Left ventricle myocardium inferior (tissue), 1 donor: ENCODE measurements around the gene RNF14. TPM values are rescaled to one million over a fixed set of nuclear protein-coding genes. Genes with fewer than 3 reads are reported as not detected.

Experiments used
- DNase-seq: peaks from one replicate; pipeline ENCODE4 v3.0.0-alpha.2; 2020
- H3K27ac ChIP-seq: fragments of 200-600 bp; replicated peaks from 2 replicates; pipeline ENCODE4 v1.8.0; 2021
- H3K27me3 ChIP-seq: fragments of 200-600 bp; 2 replicates; pipeline ENCODE4 v1.8.0; 2021; ENCODE audit warnings: low read depth
- H3K36me3 ChIP-seq: fragments of 200-600 bp; 2 replicates; pipeline ENCODE4 v1.8.0; 2021
- H3K4me1 ChIP-seq: fragments of 200-600 bp; 2 replicates; pipeline ENCODE4 v1.8.0; 2021
- H3K4me3 ChIP-seq: fragments of 200-600 bp; 2 replicates; pipeline ENCODE4 v1.8.0; 2021; ENCODE audit warnings: mild to moderate bottlenecking, moderate library complexity
- H3K9me3 ChIP-seq: fragments of 200-600 bp; replicated peaks from 2 replicates; pipeline ENCODE4 v1.8.0; 2021
- CTCF ChIP-seq: fragments of 200-600 bp; IDR thresholded peaks from 2 replicates; pipeline ENCODE4 v1.8.0; 2021; ENCODE audit warnings: antibody characterized with exemption, mild to moderate bottlenecking, borderline replicate concordance
- intact Hi-C: fragments of 100-400 bp; cut with micrococcal nuclease; formaldehyde crosslinking; loops from one replicate; pipeline ENCODE4 v1.11.0; 2022
- total RNA-seq: library from RNA; stranded (reverse); fragmentation: NEBNext Ultra II Directional; extraction: Animal tissue kit (Norgen Biotek cat#: 25700); gene quantifications from one replicate; pipeline ENCODE4 v1.2.1, GENCODE V29; 2021
- donor health status: DM: no; HTN: yes; CAD: no; lungs with severe emphysema.

Gene RNF14
- total RNA-seq, 1 donor from 2014 or later = 120 TPM

GRCh38 chr5:141926434-141926833 is 42.5 kb upstream of the RNF14 start:
- Histone ChIP-seq H3K9me3 (no peaks in the 10 kb centered on the region), H3K36me3 (peaks cover 68% of the 10 kb centered on the region), H3K4me3 (no peak overlapping the region), H3K4me1 (peaks cover 72% of the 10 kb centered on the region), H3K27me3 (no peaks in the 10 kb centered on the region), H3K27ac (peak overlapping the region; percentile 76)
- no peak for TF ChIP-seq CTCF
- intact Hi-C loops = no loop called here
- no peak for DNase-seq

DNA sequence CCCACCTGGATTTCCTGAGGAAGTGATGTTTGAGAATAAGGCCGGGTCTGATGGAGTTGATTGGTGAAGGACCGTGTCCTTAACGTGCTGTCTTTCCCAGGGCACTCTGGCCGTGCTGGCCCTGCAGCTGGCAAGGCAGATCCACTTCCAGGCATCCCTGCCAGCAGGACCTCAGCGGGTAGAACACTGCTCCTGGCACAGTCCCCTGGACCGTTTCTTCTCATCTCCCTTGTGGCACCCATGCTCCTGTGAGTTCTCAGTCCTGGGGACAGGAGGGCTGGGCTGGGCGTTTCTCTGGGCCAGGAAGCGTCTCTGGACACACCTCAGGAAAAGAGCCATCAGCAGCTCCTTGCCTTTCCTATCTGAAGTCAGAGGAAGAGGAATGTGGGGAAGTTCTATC is 40.9 kb upstream of the RNF14 start:
- Histone ChIP-seq H3K27ac (peak overlapping the region; percentile 76), H3K36me3 (peaks cover 84% of the 10 kb centered on the region), H3K4me3 (no peak overlapping the region), H3K27me3 (no peaks in the 10 kb centered on the region), H3K9me3 (no peaks in the 10 kb centered on the region), H3K4me1 (peaks cover 65% of the 10 kb centered on the region)
- TF ChIP-seq CTCF = no peak
- intact Hi-C loops = no loop called here
- DNase-seq = no peak

- peaks cover 69% of the 10 kb centered on the region for H3K4me1 ChIP-seq
- H3K27me3 ChIP-seq = no peaks in the 10 kb centered on the region
- no peak for TF ChIP-seq CTCF
- H3K4me3 ChIP-seq = no peak overlapping the region
- DNase-seq = no peak
- intact Hi-C loops = no loop called here
- H3K9me3 ChIP-seq = no peaks in the 10 kb centered on the region
- peaks cover 99% of the 10 kb centered on the region for H3K36me3 ChIP-seq
- peak overlapping the region; percentile 76 for H3K27ac ChIP-seq
Observed at GRCh38 chr5:141929398-141930058, 39.4 kb upstream of the RNF14 start.

- H3K9me3 ChIP-seq = no peaks in the 10 kb centered on the region
- DNase-seq = no peak
- no peaks in the 10 kb centered on the region for H3K27me3 ChIP-seq
- H3K36me3 ChIP-seq = peaks cover 100% of the 10 kb centered on the region
- H3K27ac ChIP-seq = no peak overlapping the region
- peaks cover 67% of the 10 kb centered on the region for H3K4me1 ChIP-seq
- H3K4me3 ChIP-seq = no peak overlapping the region
- no peak for TF ChIP-seq CTCF
- intact Hi-C loops = no loop called here
Observed at GRCh38 chr5:141931694-141932093, 37.2 kb upstream of the RNF14 start.

- Histone ChIP-seq H3K27me3 (no peaks in the 10 kb centered on the region), H3K27ac (no peak overlapping the region), H3K4me3 (no peak overlapping the region), H3K4me1 (peaks cover 52% of the 10 kb centered on the region), H3K36me3 (peaks cover 98% of the 10 kb centered on the region), H3K9me3 (no peaks in the 10 kb centered on the region)
- no peak for TF ChIP-seq CTCF
- intact Hi-C loops = no loop called here
- DNase-seq = no peak
Observed at GRCh38 chr5:141933151-141933550, 35.8 kb upstream of the RNF14 start.
